Glutamatergic neuron (in vitro differentiated cells): ENCODE results near the gene WDR76. TPM values are rescaled to one million over a fixed set of nuclear protein-coding genes. Genes with fewer than 3 reads are reported as not detected.

Source experiments
- DNase-seq: peaks from one replicate; pipeline ENCODE4 v3.0.0; 2022
- H3K27ac Mint-ChIP-seq: one replicate; pipeline ENCODE4 v1.8.0; 2020; ENCODE audit warnings: mild to moderate bottlenecking, mixed read lengths, inconsistent platforms; ENCODE audit not compliant: unreplicated experiment
- H3K27me3 Mint-ChIP-seq: one replicate; pipeline ENCODE4 v1.8.0; 2020; ENCODE audit warnings: mild to moderate bottlenecking, moderate library complexity, mixed read lengths, inconsistent platforms; ENCODE audit not compliant: unreplicated experiment
- H3K36me3 Mint-ChIP-seq: one replicate; pipeline ENCODE4 v1.8.0; 2020; ENCODE audit warnings: mild to moderate bottlenecking, mixed read lengths, inconsistent platforms; ENCODE audit not compliant: unreplicated experiment
- H3K4me1 Mint-ChIP-seq: one replicate; pipeline ENCODE4 v1.8.0; 2020; ENCODE audit warnings: mild to moderate bottlenecking, low read depth, mixed read lengths, inconsistent platforms; ENCODE audit not compliant: unreplicated experiment
- H3K4me3 Mint-ChIP-seq: one replicate; pipeline ENCODE4 v1.8.0; 2020; ENCODE audit warnings: mild to moderate bottlenecking, mixed read lengths, inconsistent platforms; ENCODE audit not compliant: unreplicated experiment
- H3K9me3 Mint-ChIP-seq: one replicate; pipeline ENCODE4 v1.8.0; 2020; ENCODE audit warnings: mild to moderate bottlenecking, moderate library complexity, mixed read lengths, inconsistent platforms; ENCODE audit not compliant: unreplicated experiment
- CTCF ChIP-seq: fragments of 200-600 bp; sonication (generic); IDR thresholded peaks from one replicate; pipeline ENCODE4 v1.5.0; 2021; ENCODE audit not compliant: partially characterized antibody, unreplicated experiment
- long read RNA-seq: library from polyadenylated mRNA; unstranded; transcript quantifications from one replicate; pipeline ENCODE4 v2.0.0, GENCODE V29; 2020; ENCODE audit not compliant: unreplicated experiment
- total RNA-seq: library from RNA; stranded (reverse); fragmentation: NEBNext Ultra II Directional; extraction: Animal tissue kit (Norgen Biotek cat#: 25700); gene quantifications from one replicate; pipeline ENCODE4 v1.2.1, GENCODE V29; 2021; ENCODE audit not compliant: unreplicated experiment

Gene WDR76
- total RNA-seq: 4.7 TPM
- long read RNA-seq: 0 reads

- Mint-ChIP-seq H3K9me3 (peaks cover 5% of the 10 kb centered on the region), H3K36me3 (no peaks in the 10 kb centered on the region), H3K4me3 (peak within 1 kb of the TSS; percentile 83), H3K27me3 (peaks cover 4% of the 10 kb centered on the region), H3K4me1 (no peaks in the 10 kb centered on the region), H3K27ac (no peak within 1 kb of the TSS)
- peak; percentile 70 for DNase-seq
- no peak for TF ChIP-seq CTCF
Measured at GRCh38 chr15:43826508-43827341, at the start of gene WDR76. TSS of gene WDR76 (plus strand) at chr15:43827002. CDS start at chr15:43827033, 31 bp downstream.

GRCh38 chr15:43777267-43777914 lies 49.4 kb upstream of the WDR76 start:
- DNase-seq: peak; percentile 72
- peaks cover 4% of the 10 kb centered on the region for H3K9me3 Mint-ChIP-seq
- peak; percentile 70 for TF ChIP-seq CTCF
- H3K27me3 Mint-ChIP-seq: no peaks in the 10 kb centered on the region
- no peaks in the 10 kb centered on the region for H3K4me1 Mint-ChIP-seq
- H3K36me3 Mint-ChIP-seq: no peaks in the 10 kb centered on the region
- peak overlapping the region; percentile 82 for H3K4me3 Mint-ChIP-seq
- no peak overlapping the region for H3K27ac Mint-ChIP-seq

- peaks cover 4% of the 10 kb centered on the region for H3K9me3 Mint-ChIP-seq
- H3K4me3 Mint-ChIP-seq: no peak overlapping the region
Measured at GRCh38 chr15:43779016-43779415, 47.8 kb upstream of the WDR76 start.

GRCh38 chr15:43789409-43789808 lies 37.4 kb upstream of the WDR76 start:
- Mint-ChIP-seq H3K4me1 (peaks cover 14% of the 10 kb centered on the region), H3K36me3 (peaks cover 4% of the 10 kb centered on the region), H3K27me3 (peaks cover 4% of the 10 kb centered on the region), H3K9me3 (peaks cover 14% of the 10 kb centered on the region), H3K4me3 (no peak overlapping the region), H3K27ac (no peak overlapping the region)
- DNase-seq: no peak
- TF ChIP-seq CTCF: no peak

More at GRCh38 chr15:43779016-43779415, 47.8 kb upstream of the WDR76 start:
- no peaks in the 10 kb centered on the region for H3K4me1 Mint-ChIP-seq
- TF ChIP-seq CTCF: no peak
- no peaks in the 10 kb centered on the region for H3K27me3 Mint-ChIP-seq
- H3K27ac Mint-ChIP-seq: no peak overlapping the region
- no peak for DNase-seq
- no peaks in the 10 kb centered on the region for H3K36me3 Mint-ChIP-seq
